K562 (cell line): ENCODE results near the gene GATC. TPM values are rescaled to one million over a fixed set of nuclear protein-coding genes. Genes with fewer than 3 reads are reported as not detected.

Experiments
- ATAC-seq: fragments of 200-7000 bp; cut with Tn5 transposase; 3 replicates; pipeline ENCODE4 v1.9.1; 2020; ENCODE audit warnings: moderate library complexity
- BruUV-seq: library from RNA; stranded (reverse); fragments of 400-500 nt; replicated peaks from 2 replicates; lab custom pipeline; 2021; lab: Mats Ljungman, UMichigan
- CTCF ChIA-PET: fragments of 300-600 bp; formaldehyde crosslinking; extraction: SDS; loops from one replicate; lab custom pipeline; 2021; ENCODE audit warnings: low intra/inter-chr PET ratio; lab: Yijun Ruan, JAX
- POLR2A ChIA-PET: fragments of 300-600, 350-650 bp; sonication (Branson Sonifier 250); formaldehyde crosslinking; extraction: SDS; loops from one replicate; lab custom pipeline; 2021; ENCODE audit warnings: antibody characterized with exemption, inconsistent platforms; lab: Yijun Ruan, JAX
- DNase-seq, 4 experiments: peaks; one replicate each; pipeline versions ENCODE4 v3.0.0 to v3.0.0-alpha.2; 2011 to 2018; ENCODE audit warnings: low spot score in 3 of 4, mixed read lengths in 3 of 4; ENCODE audit errors: extremely low read depth in 1 of 4
- FAIRE-seq: peaks from 2 replicates; lab custom pipeline; 2011; peaks lifted over from hg19 to GRCh38; lab: Jason Lieb, UNC
- H2AFZ ChIP-seq: 2 replicates; pipeline ENCODE4 v1.6.0; 2011; ENCODE audit warnings: low read depth, low read length, control low read depth, inconsistent platforms
- H3K27ac ChIP-seq: fragments of 200-600 bp; 3 replicates; pipeline ENCODE4 v1.8.0; 2011; ENCODE audit warnings: low read depth, mild to moderate bottlenecking, control low read depth, inconsistent platforms, low read length, moderate library complexity, mixed read lengths; ENCODE audit errors: extremely low read depth
- H3K27me3 ChIP-seq, 2 experiments: fragments of 300-600 bp in 1 of 2; 2 replicates in 1 of 2; 3 replicates in 1 of 2; pipeline versions ENCODE4 v1.6.0 to v1.8.0; 2011; ENCODE audit warnings: inconsistent platforms in 2 of 2, low read length in 2 of 2, mild to moderate bottlenecking in 1 of 2, mixed read lengths in 1 of 2, moderate library complexity in 1 of 2; ENCODE audit not compliant: control insufficient read depth in 2 of 2, insufficient read depth in 2 of 2
- H3K36me3 ChIP-seq: fragments of 300-600 bp; 3 replicates; pipeline ENCODE4 v1.8.0; 2011; ENCODE audit warnings: mild to moderate bottlenecking, low read length, inconsistent platforms; ENCODE audit not compliant: control insufficient read depth, insufficient read depth
- H3K4me1 ChIP-seq, 2 experiments: fragments of 200-600 bp in 1 of 2; replicated peaks in 1 of 2; 2 replicates in 1 of 2; 3 replicates in 1 of 2; pipeline versions ENCODE4 v1.5.1 to v1.8.0; 2011; ENCODE audit warnings: inconsistent platforms in 2 of 2, low read length in 2 of 2, mild to moderate bottlenecking in 1 of 2, mixed read lengths in 1 of 2, moderate library complexity in 1 of 2; ENCODE audit not compliant: control insufficient read depth in 2 of 2, insufficient read depth in 2 of 2
- H3K4me2 ChIP-seq: 2 replicates; pipeline ENCODE4 v1.6.1; 2011; ENCODE audit warnings: low read length, control low read depth, inconsistent platforms, mixed read lengths; ENCODE audit not compliant: insufficient read depth
- H3K4me3 ChIP-seq: fragments of 200-600 bp; sonication (generic), shearing (Covaris generic); 2 replicates; pipeline ENCODE4 v1.5.1; 2016; ENCODE audit warnings: control low read depth, inconsistent platforms
- H3K79me2 ChIP-seq: fragments of 200-600 bp; 3 replicates; pipeline ENCODE4 v1.8.0; 2011; ENCODE audit warnings: low read length, inconsistent platforms; ENCODE audit not compliant: control insufficient read depth, insufficient read depth
- H3K9ac ChIP-seq, 2 experiments: 2 replicates each; pipeline versions ENCODE4 v1.6.0 to v1.6.1; 2011; ENCODE audit warnings: low read depth in 2 of 2, low read length in 2 of 2, control low read depth in 1 of 2, inconsistent platforms in 1 of 2, mild to moderate bottlenecking in 1 of 2, mixed read lengths in 1 of 2; ENCODE audit not compliant: insufficient read depth in 1 of 2
- H3K9me1 ChIP-seq: one replicate; pipeline ENCODE4 v1.6.0; 2011; ENCODE audit warnings: inconsistent platforms, mild to moderate bottlenecking, low read length, moderate library complexity; ENCODE audit not compliant: control insufficient read depth, insufficient read depth
- H3K9me3 ChIP-seq: replicated peaks from 2 replicates; pipeline ENCODE4 v1.5.1; 2011; ENCODE audit warnings: low read depth, low read length, inconsistent platforms; ENCODE audit not compliant: control insufficient read depth, insufficient read depth
- H4K20me1 ChIP-seq: replicated peaks from 2 replicates; pipeline ENCODE4 v1.6.1; 2011; ENCODE audit warnings: low read length, inconsistent platforms, mixed read lengths; ENCODE audit not compliant: control insufficient read depth, insufficient read depth
- BRF1 ChIP-seq: IDR thresholded peaks from 3 replicates; pipeline ENCODE4 v1.6.1; 2011; ENCODE audit warnings: borderline replicate concordance, mild to moderate bottlenecking; ENCODE audit not compliant: insufficient read length; ENCODE audit errors: extremely low read depth
- CTBP1 ChIP-seq: fragments of 450-650 bp; IDR thresholded peaks from 2 replicates; pipeline ENCODE4 v1.6.1; 2016; ENCODE audit warnings: borderline replicate concordance
- HMBOX1 ChIP-seq: sonication (generic); IDR thresholded peaks from 2 replicates; pipeline ENCODE4 v1.6.1; 2016
- ID3 ChIP-seq, 2 experiments: fragments of 250-450 bp in 1 of 2; fragments of 450-650 bp in 1 of 2; sonication (Bioruptor Pico) in 1 of 2; IDR thresholded peaks; 2 replicates each; pipeline versions ENCODE4 v1.6.1 to v1.8.0; 2016 to 2021; ENCODE audit warnings: mild to moderate bottlenecking in 2 of 2, moderate library complexity in 2 of 2, missing compliant biosample characterization in 1 of 2, missing genetic modification characterization in 1 of 2
- MCM3 ChIP-seq: fragments of 450-650 bp; IDR thresholded peaks from 2 replicates; pipeline ENCODE4 v1.6.1; 2016
- MTF1 ChIP-seq: fragments of 250-450 bp; sonication (Bioruptor Pico); IDR thresholded peaks from 2 replicates; pipeline ENCODE4 v1.9.0; 2021; ENCODE audit warnings: moderate library complexity, mild to moderate bottlenecking, inconsistent platforms, borderline replicate concordance
- PTRF ChIP-seq: fragments of 450-650 bp; IDR thresholded peaks from 2 replicates; pipeline ENCODE4 v1.6.1; 2016; ENCODE audit warnings: mild to moderate bottlenecking, missing genetic modification characterization, missing compliant biosample characterization
- SRSF9 ChIP-seq: fragments of 200-400 bp; formaldehyde crosslinking; IDR thresholded peaks from 2 replicates; pipeline ENCODE4 v1.6.1; 2017; ENCODE audit warnings: low read depth, low read length, borderline replicate concordance
- TCF15 ChIP-seq: fragments of 250-450 bp; sonication (Bioruptor Pico); IDR thresholded peaks from 2 replicates; pipeline ENCODE4 v1.8.0; 2022; ENCODE audit warnings: moderate library complexity, mild to moderate bottlenecking, inconsistent platforms
- TCFL5 ChIP-seq: fragments of 250-450 bp; sonication (Bioruptor Pico); conservative IDR thresholded peaks from 2 replicates; pipeline ENCODE4 v1.6.1; 2021; ENCODE audit warnings: mild to moderate bottlenecking, moderate library complexity, matching md5 sums
- TEAD4 ChIP-seq, 2 experiments: sonication (generic) in 1 of 2; formaldehyde crosslinking in 1 of 2; IDR thresholded peaks; 2 replicates each; pipeline versions ENCODE4 v1.6.1 to v1.8.0; 2012 to 2022; ENCODE audit warnings: borderline replicate concordance in 1 of 2, inconsistent platforms in 1 of 2, low read length in 1 of 2, mild to moderate bottlenecking in 1 of 2, missing genetic modification reagents in 1 of 2
- ZBTB9 ChIP-seq: fragments of 450-650 bp; formaldehyde crosslinking; IDR thresholded peaks from 2 replicates; pipeline ENCODE4 v1.4.0; 2020; ENCODE audit warnings: mild to moderate bottlenecking, moderate library complexity
- ZNF395 ChIP-seq: fragments of 200-800 bp; sonication (Bioruptor generic); IDR thresholded peaks from 2 replicates; pipeline ENCODE4 v1.6.1; 2017; ENCODE audit warnings: missing genetic modification characterization, missing compliant biosample characterization
- ZNF561 ChIP-seq: fragments of 450-650 bp; formaldehyde crosslinking; conservative IDR thresholded peaks from 2 replicates; pipeline ENCODE4 v1.4.0; 2020; ENCODE audit warnings: mild to moderate bottlenecking, moderate library complexity
- WGBS: fragments of 100-300 bp; shearing (Covaris generic); methylation state at CpG from one replicate; pipeline ENCODE4 v1.1.6; 2016; ENCODE audit warnings: low coverage, mixed read lengths; ENCODE audit not compliant: insufficient coverage; ENCODE audit errors: missing lambda C conversion rate; 5-methylcytosine and 5-hydroxymethylcytosine counted together
- in situ Hi-C: fragments of 300-500 bp; cut with MboI; formaldehyde crosslinking; loops from 4 replicates; pipeline ENCODE4 v1.15.0; 2018; ENCODE audit warnings: inconsistent platforms, mixed read lengths
- intact Hi-C: fragments of 100-400 bp; cut with micrococcal nuclease; formaldehyde crosslinking; loops from 2 replicates; pipeline ENCODE4 v1.14.2; 2022
- polyA plus RNA-seq, 8 experiments: library from polyadenylated mRNA; depleted of rRNA in 4 of 8; stranded (reverse) in 5 of 8; unstranded in 3 of 8; fragments of >200 nt; fragmentation: Nextera tagmentation in 2 of 8; fragmentation: Illumina TruSeq in 1 of 8; extraction: Ambion mirVana in 2 of 8; extraction: Trizol in 1 of 8; gene quantifications; 2 replicates each; pipeline versions ENCODE4 v1.2.1 to v1.2.3, GENCODE V29; 2011 to 2014; ENCODE audit warnings: inconsistent platforms in 1 of 8, missing spikeins in 1 of 8
- total RNA-seq, 7 experiments: library from RNA; depleted of rRNA in 6 of 7; stranded (reverse); fragments of >200 nt in 6 of 7; fragmentation: Illumina TruSeq in 2 of 7; extraction: Trizol in 2 of 7; gene quantifications; 2 replicates each; pipeline versions ENCODE4 v1.2.1 to v1.2.3, GENCODE V29; 2011 to 2021; ENCODE audit warnings: low replicate concordance in 1 of 7

GATC gene
- total and polyA plus RNA-seq, 9 of the 15 experiments (the other 6 are each of a cell fraction or from before 2014, with no cell fraction given) = 5.8 to 52.6 (median 28.2) TPM

- in situ Hi-C loops (no loop called here), intact Hi-C loops (no loop called here)
- Histone ChIP-seq H3K9ac (no peak overlapping the region), H3K4me3 (no peak overlapping the region), H3K36me3 (peaks cover 84% of the 10 kb centered on the region), H3K27ac (no peak overlapping the region), H3K4me1 (no peaks in the 10 kb centered on the region; a peak in 1 of 5 replicates), H4K20me1 (0 out of 2 replicates have a peak, but pooled peaks cover 14% of the 10 kb centered on the region)
- 84% methylated on average over 7 of the region's 7 CpGs for WGBS
- POLR2A ChIA-PET = interaction anchor here (0.6 to 8.1 kb wide), 5 partner anchors 9 to 880 kb away, joined by 3 to 38 read pairs (median 4); partner anchors contain the start of genes DYNLL1, GATC and TRIAP1
- CTCF ChIA-PET = no interaction called here
- TF ChIP-seq MTF1 (CRISPR knock-in tag) (no peak), ZNF561 (CRISPR knock-in tag) (no peak), ZBTB9 (CRISPR knock-in tag) (no peak), PTRF (no peak), MCM3 (no peak), TEAD4 (IDR thresholded peaks at IDR 0.05; ENCODE audit: low read length) (no peak), TEAD4 (CRISPR knock-in tag; IDR thresholded peaks at IDR 0.05; ENCODE audit: borderline replicate concordance) (no peak), HMBOX1 (no peak), CTBP1 (no peak), TCF15 (no peak), ID3 (CRISPR knock-in tag; IDR thresholded peaks at IDR 0.05) (no peak), ID3 (tag; IDR thresholded peaks at IDR 0.05) (no peak), SRSF9 (no peak), ZNF395 (no peak), TCFL5 (no peak), BRF1 (no peak)
- TF ChIP-seq, all 486 proteins: peak for 0
- FAIRE-seq (no peak), ATAC-seq (no peak), DNase-seq (no peak)
- H3K79me2 ChIP-seq = peaks cover 8% of the 10 kb centered on the region; the same call in 2 of the 3 replicates
- no peak overlapping the region for H2AFZ ChIP-seq
- no peaks in the 10 kb centered on the region for H3K27me3 ChIP-seq
- H3K9me1 ChIP-seq = no peaks in the 10 kb centered on the region
- H3K4me2 ChIP-seq = no peak overlapping the region
- no TSS peak for BruUV-seq
- H3K9me3 ChIP-seq = no peaks in the 10 kb centered on the region
These were observed 9.1 kb downstream of the GATC start for GRCh38 chr12:120455302-120455701.
